HG02610 (cell line): Measurements from ENCODE around the gene THOC3.
"Not testable (repeated sequence)": the region's sequence is repeated elsewhere in the genome, so short reads cannot be mapped to it uniquely, and the experiment has no call there.

Experiments used
- ATAC-seq: cut with Tn5 transposase; IDR thresholded peaks from one replicate; pipeline ENCODE4 v1.9.1; 2021; ENCODE audit warnings: mild to moderate bottlenecking, moderate library complexity; ENCODE audit not compliant: unreplicated experiment

Gene THOC3

DNA sequence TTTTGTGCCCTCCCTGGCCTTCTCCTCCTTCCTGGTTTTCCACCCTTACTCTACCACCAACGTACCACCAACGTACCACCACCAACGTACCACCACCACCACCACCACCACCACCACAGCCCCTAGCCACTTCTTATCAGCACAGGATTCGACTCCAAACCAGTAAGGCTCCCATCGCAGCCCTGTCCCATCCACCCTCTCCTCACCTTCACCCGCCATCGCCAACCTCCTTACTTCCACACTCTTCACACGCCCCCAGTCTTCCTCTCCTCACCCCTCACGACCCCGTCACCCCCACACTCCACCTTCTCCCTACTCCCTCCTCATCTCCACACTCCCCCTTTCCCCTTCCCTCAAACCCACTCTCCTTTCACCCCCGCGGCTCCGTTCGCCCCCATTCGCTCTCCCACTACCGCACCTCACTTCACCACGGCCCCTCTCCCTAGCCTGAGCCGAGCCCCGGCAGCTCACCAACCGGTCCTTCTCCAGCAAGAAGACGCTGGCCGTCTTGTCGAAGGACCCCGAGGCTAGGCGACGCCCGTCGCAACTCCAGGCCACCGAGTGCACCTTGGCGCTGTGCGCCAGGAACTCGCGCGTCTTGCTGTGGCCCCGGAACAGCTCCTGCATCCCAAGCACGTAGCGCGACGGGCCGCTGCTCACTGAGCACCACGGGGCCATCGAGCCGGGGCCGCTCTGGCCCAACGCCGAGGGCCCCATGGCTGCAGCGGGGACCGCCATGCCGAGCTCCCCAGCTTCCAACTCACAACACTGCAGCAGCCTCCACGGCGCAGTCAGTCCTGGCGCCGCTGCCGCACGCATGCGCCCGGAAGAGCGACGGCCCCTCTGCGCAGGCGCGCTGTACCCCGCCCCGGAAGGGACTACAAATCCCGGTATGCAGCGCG is at the start of gene THOC3:
TSS of gene THOC3 (minus strand) at position 845 of the 902 bp plus-strand sequence. CDS start at position 738, 107 bp downstream.
- ATAC-seq = peak; percentile 98

- not testable (repeated sequence) for ATAC-seq
These were observed 49.2 kb upstream of the THOC3 start for GRCh38 chr5:176017324-176017723.

- ATAC-seq = not testable (repeated sequence)
These were observed 46.2 kb upstream of the THOC3 start for GRCh38 chr5:176014360-176014759.

DNA sequence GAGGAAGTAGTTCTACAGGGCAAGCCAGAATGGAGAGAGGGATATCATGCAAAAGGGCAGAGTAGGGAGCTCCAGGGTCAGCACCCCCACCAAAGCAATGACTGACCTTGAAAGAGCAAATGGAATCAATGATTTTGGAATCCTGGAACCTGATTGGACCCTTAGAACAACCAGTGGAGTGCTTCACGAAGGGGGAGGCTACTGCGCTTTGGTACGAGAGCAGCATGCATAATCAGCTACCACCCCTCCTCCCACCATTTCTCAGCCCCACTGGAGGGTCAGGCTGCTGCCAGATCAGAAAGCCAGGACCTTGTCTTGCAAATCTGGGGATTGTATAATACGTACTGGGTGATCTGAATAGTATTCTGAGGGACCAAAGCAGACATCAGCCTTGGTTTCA is 43.0 kb upstream of the THOC3 start:
- not testable (repeated sequence) for ATAC-seq

GRCh38 chr5:176010202-176010601 is 42.1 kb upstream of the THOC3 start:
- not testable (repeated sequence) for ATAC-seq

DNA sequence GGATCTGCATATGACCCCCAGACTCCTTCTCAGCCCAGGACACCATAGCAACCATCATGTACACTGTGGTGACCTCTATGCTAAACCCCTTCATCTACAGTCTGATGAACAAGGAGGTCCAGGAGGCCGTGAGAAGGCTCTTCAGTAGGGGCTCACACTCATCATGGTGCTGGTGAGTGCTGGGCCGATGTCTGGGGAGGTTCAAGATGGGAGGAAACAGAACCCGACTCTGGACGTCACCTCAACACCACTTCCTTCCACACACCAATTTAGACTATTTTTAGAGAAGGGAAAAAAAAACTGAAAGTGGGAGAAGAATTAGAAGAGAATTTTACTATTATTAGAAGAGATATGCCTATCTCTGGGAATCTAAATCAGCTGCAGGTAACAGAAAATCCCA is 39.1 kb upstream of the THOC3 start:
- not testable (repeated sequence) for ATAC-seq

DNA sequence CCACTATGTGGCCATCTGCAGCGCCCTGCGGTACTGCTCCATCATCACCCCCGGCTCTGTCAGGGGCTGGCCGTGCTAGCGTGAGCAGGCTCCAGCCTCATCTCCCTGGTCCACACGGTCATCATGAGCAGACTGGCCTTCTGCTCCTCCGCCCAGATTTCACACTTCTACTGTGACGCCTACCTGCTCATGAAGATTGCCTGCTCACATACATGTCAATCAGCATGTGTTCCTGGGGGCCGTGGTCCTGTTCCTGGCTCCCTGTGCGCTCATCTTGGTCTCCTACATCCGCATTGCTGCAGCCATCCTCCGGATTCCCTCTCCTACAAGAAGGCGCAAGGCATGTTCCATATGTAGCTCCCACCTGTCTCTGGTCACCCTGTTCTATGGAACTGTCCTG is 38.7 kb upstream of the THOC3 start:
- ATAC-seq = not testable (repeated sequence)

DNA sequence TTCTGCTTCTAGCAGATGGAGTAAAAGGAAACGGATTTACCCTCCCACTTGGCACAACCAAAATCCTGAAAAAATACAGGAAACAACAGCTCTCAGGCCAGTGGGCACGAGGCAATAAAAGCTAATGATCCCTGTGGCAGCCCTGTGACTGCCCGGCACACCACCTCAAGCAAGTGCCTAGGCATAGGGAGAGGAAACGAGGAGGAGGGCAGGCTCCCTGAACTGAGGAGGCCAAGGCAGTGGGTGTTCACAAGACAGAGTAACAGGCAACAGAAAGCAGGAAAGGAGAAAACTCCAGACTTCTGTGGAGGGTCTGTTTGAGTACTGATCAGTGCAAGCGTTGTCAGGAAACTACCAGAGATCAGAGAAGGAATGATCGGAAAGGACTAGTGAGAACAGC is 29.9 kb upstream of the THOC3 start:
- ATAC-seq = not testable (repeated sequence)

DNA sequence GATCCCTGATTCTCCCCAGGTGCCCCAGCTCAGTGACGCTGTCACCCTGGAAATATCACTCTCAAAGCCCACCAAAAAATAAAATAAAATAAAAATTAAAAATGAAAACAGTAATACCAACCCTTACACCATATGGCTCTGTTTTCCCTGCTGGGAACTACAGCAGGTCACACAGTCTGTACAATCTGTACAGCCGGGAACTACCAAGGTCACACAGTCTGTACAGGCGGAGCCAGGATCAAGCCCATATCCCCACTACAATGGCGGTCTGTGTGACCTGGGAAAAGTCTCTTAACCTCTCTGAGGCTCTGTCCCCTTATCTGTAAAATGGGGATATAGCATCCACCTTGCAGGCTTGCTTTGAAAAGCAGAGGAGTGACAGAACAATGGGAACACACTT is 29.4 kb upstream of the THOC3 start:
- not testable (repeated sequence) for ATAC-seq

- ATAC-seq = not testable (repeated sequence)
These were observed 28.7 kb upstream of the THOC3 start for GRCh38 chr5:175996791-175997190.

DNA sequence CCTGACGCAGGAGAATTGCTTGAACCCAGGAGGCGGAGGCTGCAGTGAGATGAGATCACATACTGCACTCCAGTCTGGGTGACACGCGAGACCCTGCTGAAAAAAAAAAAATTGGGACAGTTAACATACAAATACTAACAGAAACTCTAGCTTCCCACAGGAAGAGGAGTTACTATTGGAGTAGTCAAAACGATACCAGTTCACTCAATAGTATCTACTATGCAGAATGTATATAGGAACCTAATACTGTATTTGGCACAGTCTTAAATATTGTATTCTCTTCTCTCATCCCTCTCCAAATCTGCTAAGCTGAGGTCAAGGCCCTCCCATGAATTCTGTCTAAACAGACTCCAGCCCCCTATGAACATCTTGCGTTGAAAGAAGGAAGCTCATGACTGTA is 27.4 kb upstream of the THOC3 start:
- ATAC-seq = not testable (repeated sequence)

DNA sequence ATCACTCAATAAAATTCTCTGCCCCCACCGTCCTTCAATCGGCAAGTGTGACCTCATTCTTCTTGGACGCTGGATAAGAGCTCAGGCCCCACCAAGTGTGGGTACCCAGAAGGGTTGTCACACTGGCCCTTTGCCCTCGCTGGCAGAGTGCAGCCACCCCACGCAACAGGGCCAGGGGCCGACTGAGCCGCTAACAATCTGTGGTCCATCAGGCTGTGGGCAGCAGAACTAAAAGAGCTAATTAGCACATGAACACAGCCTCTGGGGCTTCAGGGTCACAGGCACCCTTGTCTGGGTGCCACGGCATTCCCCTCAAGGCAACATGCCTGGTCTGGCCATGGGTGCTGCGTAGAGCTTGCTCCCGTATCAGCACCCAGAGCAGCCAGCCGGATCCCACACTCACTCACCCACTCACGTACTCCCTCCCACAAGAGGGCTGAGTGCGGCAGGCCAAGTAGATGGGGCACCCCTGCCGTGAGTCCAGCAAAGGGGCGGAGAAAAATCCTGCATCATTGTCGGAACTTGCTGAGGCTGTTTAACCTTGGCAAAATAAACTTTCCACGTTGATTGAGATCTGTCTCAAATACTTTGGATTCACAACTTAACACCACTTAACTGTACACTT is 11.4 kb upstream of the THOC3 start:
- ATAC-seq = not testable (repeated sequence)

- peak; percentile 20 for ATAC-seq
These were observed 266 bp upstream of the THOC3 start for GRCh38 chr5:175968381-175968780.

DNA sequence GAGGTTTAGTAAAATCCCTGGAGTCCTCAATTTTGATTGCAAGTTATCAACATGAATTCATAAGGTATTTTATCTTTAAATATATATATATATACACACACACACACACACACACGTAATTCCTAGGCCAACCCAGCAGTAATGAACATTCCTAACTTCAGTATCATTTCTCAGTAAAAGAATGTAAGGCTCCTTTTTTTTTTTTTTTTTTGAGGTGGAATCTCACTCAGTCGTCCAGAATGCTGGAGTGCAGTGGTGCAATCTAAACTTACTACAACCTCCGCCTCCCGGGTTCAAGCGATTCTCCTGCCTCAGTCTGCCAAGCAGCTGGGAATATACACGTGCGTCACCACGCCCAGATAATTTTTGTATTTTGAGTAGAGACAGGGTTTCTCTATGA is 5.8 kb downstream of the THOC3 start:
- not testable (repeated sequence) for ATAC-seq

GRCh38 chr5:175960228-175960627 is 7.9 kb downstream of the THOC3 start:
- not testable (repeated sequence) for ATAC-seq

DNA sequence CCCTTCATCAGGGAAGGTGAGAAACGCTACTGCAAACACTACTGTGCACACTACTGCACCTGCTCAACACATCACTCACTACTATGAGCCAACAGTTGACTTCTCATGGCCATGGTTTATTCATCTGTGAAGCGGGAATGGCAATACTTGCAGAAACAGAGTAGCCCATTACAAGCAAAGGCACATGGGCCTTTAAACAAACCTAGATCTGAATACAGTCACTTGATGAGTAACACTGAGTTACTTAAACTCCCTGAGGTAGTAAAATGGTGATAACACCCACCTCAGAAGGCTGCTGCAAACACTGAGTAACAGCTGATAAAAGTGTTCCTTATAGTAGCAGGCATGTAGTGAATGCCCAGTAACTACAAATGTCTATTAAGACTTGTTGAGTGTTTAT is 9.6 kb downstream of the THOC3 start:
- not testable (repeated sequence) for ATAC-seq

GRCh38 chr5:175954107-175954506 is 14.0 kb downstream of the THOC3 start:
- not testable (repeated sequence) for ATAC-seq

DNA sequence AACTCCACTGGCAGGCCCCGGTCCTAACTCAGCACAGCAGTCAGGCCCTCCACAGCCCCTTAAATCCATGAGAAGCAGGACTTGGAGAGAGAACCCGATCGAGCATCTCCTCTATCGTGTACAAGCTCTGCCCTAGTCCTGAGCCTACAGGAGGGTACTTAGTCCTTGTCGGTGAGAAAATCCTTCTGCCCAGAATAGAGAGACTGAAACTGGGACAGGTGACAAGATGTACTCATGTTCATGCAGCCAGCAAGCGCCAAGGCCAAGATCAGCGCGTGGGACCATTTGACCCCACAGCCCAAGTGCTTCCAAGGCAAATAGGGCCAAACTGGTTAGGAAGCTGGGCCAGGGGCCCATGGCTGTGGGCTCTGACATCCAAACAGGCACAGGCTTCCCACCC is 15.3 kb downstream of the THOC3 start:
- ATAC-seq = not testable (repeated sequence)

GRCh38 chr5:175951339-175951969 is 16.7 kb downstream of the THOC3 start:
- not testable (repeated sequence) for ATAC-seq

DNA sequence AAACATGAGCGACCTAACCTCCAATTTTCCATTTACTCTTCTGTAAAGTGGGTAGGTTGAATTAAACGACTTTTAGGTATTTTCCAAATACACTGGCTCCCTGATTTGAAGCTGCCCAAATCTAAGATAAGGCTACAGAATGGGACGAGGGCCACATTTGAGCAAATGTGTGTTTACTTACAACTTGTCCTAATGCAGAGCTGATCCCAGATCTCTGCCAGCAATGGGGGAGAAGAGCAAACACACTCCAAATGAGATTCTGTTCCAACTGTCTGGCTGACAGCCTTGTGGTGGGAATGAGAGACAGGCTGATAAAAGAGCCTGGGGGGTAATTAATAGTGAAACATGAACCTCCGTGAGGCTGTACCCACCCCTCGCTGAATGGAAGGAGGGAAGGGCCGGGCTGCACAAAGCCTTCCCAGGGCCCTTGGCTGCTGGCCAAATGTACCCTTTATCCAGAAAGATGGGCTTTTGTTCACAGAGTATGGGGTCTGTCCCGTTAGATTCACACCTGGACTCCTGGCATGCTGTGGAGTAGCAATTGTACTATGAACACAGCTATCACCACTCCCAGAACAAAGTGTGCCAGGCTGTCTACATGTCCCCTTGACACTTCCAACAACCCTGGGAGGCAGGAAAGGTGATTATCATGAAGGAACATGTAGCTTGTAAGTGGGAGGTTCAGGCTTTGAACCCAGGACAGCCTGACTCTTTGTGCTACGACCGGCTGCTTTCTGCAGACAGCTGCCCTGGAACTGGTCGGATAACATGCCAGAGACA is 19.6 kb downstream of the THOC3 start:
- not testable (repeated sequence) for ATAC-seq

GRCh38 chr5:175943253-175943652 is 24.9 kb downstream of the THOC3 start:
- not testable (repeated sequence) for ATAC-seq
